ENCODE results near the gene CALHM4. TPM values are rescaled to one million over a fixed set of nuclear protein-coding genes. Genes with fewer than 3 reads are reported as not detected.

Gene CALHM4
- total RNA-seq, 1 experiment from 2014 or later, result not detected

DNA sequence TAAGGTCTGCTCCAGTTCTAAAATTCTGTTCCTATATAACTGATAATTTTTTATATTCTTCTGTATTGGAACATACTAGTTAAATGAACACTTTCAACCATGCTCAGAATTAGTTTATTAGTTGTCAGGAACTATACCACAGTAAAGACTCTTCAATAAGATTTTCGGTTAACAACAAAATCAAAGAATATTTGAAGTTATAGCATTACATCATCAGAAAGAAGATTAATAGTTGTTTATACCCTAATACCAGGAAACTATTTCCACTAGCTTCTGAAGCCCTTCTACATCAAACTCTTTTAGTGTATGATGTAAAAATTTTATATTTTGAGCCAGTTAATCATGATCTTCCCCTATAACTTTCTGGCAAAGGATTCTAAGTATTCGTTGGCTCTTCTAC lies 6.6 kb downstream of the CALHM4 start:
- DNase-seq (ENCODE audit: low spot score), result no peak
- Histone ChIP-seq H3K36me3 (ENCODE audit: insufficient read depth, low read length, poor library complexity, severe bottlenecking) (no peaks in the 10 kb centered on the region), H3K27ac (ENCODE audit: low read depth, low read length, poor library complexity, severe bottlenecking) (no peak overlapping the region), H3K4me3 (ENCODE audit: low read depth, low read length, poor library complexity, severe bottlenecking) (no peak overlapping the region), H3K4me1 (ENCODE audit: insufficient read depth, low read length, poor library complexity, severe bottlenecking) (peaks cover 4% of the 10 kb centered on the region), H3K9me3 (ENCODE audit: low read depth, low read length, poor library complexity, severe bottlenecking) (no peaks in the 10 kb centered on the region), H3K27me3 (replicated peaks; ENCODE audit: insufficient read depth, low read depth, low read length, poor library complexity) (no peaks in the 10 kb centered on the region)
- POLR2A ChIA-PET (ENCODE audit: low non-redundant PET), result no interaction called here
- intact Hi-C loops (cut with micrococcal nuclease; ENCODE audit: unreplicated experiment), result loop anchor here (2.0 to 5.0 kb wide), 3 partner anchors 23 to 343 kb away; no protein-coding TSS in a partner anchor
- TF ChIP-seq EZH2 (IDR thresholded peaks at IDR 0.05; ENCODE audit: borderline replicate concordance, low read depth, low read length, poor library complexity, severe bottlenecking), result no peak
- TF ChIP-seq, protein P1, sequence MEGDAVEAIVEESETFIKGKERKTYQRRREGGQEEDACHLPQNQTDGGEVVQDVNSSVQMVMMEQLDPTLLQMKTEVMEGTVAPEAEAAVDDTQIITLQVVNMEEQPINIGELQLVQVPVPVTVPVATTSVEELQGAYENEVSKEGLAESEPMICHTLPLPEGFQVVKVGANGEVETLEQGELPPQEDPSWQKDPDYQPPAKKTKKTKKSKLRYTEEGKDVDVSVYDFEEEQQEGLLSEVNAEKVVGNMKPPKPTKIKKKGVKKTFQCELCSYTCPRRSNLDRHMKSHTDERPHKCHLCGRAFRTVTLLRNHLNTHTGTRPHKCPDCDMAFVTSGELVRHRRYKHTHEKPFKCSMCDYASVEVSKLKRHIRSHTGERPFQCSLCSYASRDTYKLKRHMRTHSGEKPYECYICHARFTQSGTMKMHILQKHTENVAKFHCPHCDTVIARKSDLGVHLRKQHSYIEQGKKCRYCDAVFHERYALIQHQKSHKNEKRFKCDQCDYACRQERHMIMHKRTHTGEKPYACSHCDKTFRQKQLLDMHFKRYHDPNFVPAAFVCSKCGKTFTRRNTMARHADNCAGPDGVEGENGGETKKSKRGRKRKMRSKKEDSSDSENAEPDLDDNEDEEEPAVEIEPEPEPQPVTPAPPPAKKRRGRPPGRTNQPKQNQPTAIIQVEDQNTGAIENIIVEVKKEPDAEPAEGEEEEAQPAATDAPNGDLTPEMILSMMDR (conservative IDR thresholded peaks at IDR 0.05; ENCODE audit: low read depth, low read length), result no peak
- no TSS peak for BruUV-seq (replicated peaks)
- CTCF ChIA-PET, result interaction anchor here (1.2 to 1.6 kb wide), 2 partner anchors 9 to 292 kb away, joined by 3 to 14 read pairs; no protein-coding TSS in a partner anchor

DNA sequence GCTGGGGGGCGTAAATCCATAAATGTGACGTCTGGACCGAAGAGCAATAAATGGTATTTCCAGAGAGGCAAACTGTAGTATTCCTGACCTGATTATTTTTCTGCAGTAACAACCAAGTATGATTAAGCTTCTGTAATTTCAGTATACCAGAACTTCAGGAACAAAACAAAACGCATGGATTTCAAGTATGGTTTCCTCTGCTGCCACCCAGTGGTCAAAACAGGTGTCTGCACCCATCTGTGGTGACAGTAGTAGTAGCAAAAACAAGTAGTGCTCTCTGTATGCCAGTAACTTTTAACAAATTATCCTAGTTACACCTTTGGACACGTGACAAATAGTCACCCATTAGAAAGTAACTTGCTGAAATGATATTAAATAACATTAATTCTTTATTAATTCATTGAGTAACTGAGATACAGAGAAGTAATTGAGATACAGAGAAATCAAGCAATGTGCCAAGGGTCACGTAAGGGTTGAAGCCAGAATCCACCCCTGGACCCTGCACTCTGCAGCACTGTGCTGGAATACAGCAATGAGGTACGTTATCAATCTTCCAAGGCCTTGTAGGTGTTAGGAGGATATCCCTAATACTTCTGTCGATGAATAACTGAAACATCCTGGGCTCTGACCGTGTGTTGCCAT lies 7.9 kb downstream of the CALHM4 start:
- DNase-seq (ENCODE audit: low spot score), result peak; percentile 78
- intact Hi-C loops (cut with micrococcal nuclease; ENCODE audit: unreplicated experiment), result loop anchor here (1.0 to 5.0 kb wide), 4 partner anchors 25 to 344 kb away; no protein-coding TSS in a partner anchor
- peaks cover 4% of the 10 kb centered on the region for H3K4me1 ChIP-seq (ENCODE audit: insufficient read depth, low read length, poor library complexity, severe bottlenecking)
- ChIA-PET POLR2A (ENCODE audit: low non-redundant PET) (no interaction called here), CTCF (interaction anchor here (1.1 to 1.6 kb wide), 3 partner anchors 8 to 293 kb away, joined by 3 to 14 read pairs (median 11); no protein-coding TSS in a partner anchor)
- no peaks in the 10 kb centered on the region for H3K36me3 ChIP-seq (ENCODE audit: insufficient read depth, low read length, poor library complexity, severe bottlenecking)
- TF ChIP-seq, protein P1 (conservative IDR thresholded peaks at IDR 0.05; ENCODE audit: low read depth, low read length), result peak; percentile 94
- no peak for TF ChIP-seq EZH2 (IDR thresholded peaks at IDR 0.05; ENCODE audit: borderline replicate concordance, low read depth, low read length, poor library complexity, severe bottlenecking)
- H3K4me3 ChIP-seq (ENCODE audit: low read depth, low read length, poor library complexity, severe bottlenecking), result no peak overlapping the region
- no peaks in the 10 kb centered on the region for H3K27me3 ChIP-seq (replicated peaks; ENCODE audit: insufficient read depth, low read depth, low read length, poor library complexity)
- H3K9me3 ChIP-seq (ENCODE audit: low read depth, low read length, poor library complexity, severe bottlenecking), result no peaks in the 10 kb centered on the region
- H3K27ac ChIP-seq (ENCODE audit: low read depth, low read length, poor library complexity, severe bottlenecking), result no peak overlapping the region
- BruUV-seq (replicated peaks), result no TSS peak

DNA sequence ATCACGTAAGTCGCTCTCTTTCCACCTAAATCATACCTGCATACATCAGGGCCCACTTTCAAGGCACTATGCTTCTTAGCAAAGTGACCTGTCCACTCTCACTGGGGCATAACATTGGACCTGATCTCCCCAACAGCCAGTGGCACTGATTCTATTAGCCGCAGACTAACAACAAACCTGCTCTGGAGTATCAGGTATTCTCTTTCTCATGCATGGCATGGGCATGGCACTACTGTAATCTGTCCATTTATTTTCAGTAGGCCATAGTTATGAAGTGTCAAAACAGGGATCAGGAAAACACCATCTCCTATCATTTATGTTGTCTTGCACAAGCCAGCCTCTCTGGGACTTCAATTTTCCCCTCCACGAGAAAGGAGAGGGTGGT lies 8.5 kb downstream of the CALHM4 start:
- H3K4me1 ChIP-seq (ENCODE audit: insufficient read depth, low read length, poor library complexity, severe bottlenecking), result peaks cover 4% of the 10 kb centered on the region
- intact Hi-C loops (cut with micrococcal nuclease; ENCODE audit: unreplicated experiment), result loop anchor here (5.0 kb wide), 1 partner anchor 345 kb away; no protein-coding TSS in a partner anchor
- H3K36me3 ChIP-seq (ENCODE audit: insufficient read depth, low read length, poor library complexity, severe bottlenecking), result no peaks in the 10 kb centered on the region
- H3K27ac ChIP-seq (ENCODE audit: low read depth, low read length, poor library complexity, severe bottlenecking), result no peak overlapping the region
- no peaks in the 10 kb centered on the region for H3K27me3 ChIP-seq (replicated peaks; ENCODE audit: insufficient read depth, low read depth, low read length, poor library complexity)
- TF ChIP-seq EZH2 (IDR thresholded peaks at IDR 0.05; ENCODE audit: borderline replicate concordance, low read depth, low read length, poor library complexity, severe bottlenecking), result no peak
- TF ChIP-seq, protein P1 (conservative IDR thresholded peaks at IDR 0.05; ENCODE audit: low read depth, low read length), result no peak
- DNase-seq (ENCODE audit: low spot score), result no peak
- ChIA-PET POLR2A (ENCODE audit: low non-redundant PET) (no interaction called here), CTCF (no interaction called here)
- H3K4me3 ChIP-seq (ENCODE audit: low read depth, low read length, poor library complexity, severe bottlenecking), result no peak overlapping the region
- BruUV-seq (replicated peaks), result no TSS peak
- H3K9me3 ChIP-seq (ENCODE audit: low read depth, low read length, poor library complexity, severe bottlenecking), result no peaks in the 10 kb centered on the region
